Esophagus muscularis mucosa (tissue), 4 donors: ENCODE results near the gene HHIPL1.

Experiments used
- CTCF ChIP-seq, 3 experiments: fragments of 200-600 bp in 2 of 3; fragments of 450-650 bp in 1 of 3; sonication (generic) in 2 of 3; IDR thresholded peaks; one replicate each; pipeline ENCODE4 v1.5.1; 2017 to 2019; ENCODE audit warnings: antibody characterized with exemption in 3 of 3, mild to moderate bottlenecking in 2 of 3, moderate library complexity in 1 of 3
- EP300 ChIP-seq: sonication (generic); formaldehyde crosslinking; IDR thresholded peaks from one replicate; pipeline ENCODE4 v1.6.1; 2017; ENCODE audit warnings: antibody characterized with exemption
- POLR2A ChIP-seq: fragments of 450-650 bp; IDR thresholded peaks from one replicate; pipeline ENCODE4 v1.6.1; 2017; ENCODE audit warnings: antibody characterized with exemption, moderate library complexity, mild to moderate bottlenecking, low read depth

GRCh38 chr14:99624024-99624423 lies 20.9 kb upstream of the HHIPL1 start:
- no peak for TF ChIP-seq POLR2A
- no peak for TF ChIP-seq CTCF (IDR thresholded peaks at IDR 0.05)
- no peak for TF ChIP-seq EP300
